ENCODE data around the gene KMT2B. TPM values are rescaled to one million over a fixed set of nuclear protein-coding genes. Genes with fewer than 3 reads are reported as not detected.
"Not testable (repeated sequence)": the region's sequence is repeated elsewhere in the genome, so short reads cannot be mapped to it uniquely, and the experiment has no call there.

Gene KMT2B
- polyA plus RNA-seq, 3 donors = 31.2 to 39.1 (median 37.6) TPM

GRCh38 chr19:35722897-35723296 lies 5.1 kb downstream of the KMT2B start:
- no peak for DNase-seq (ENCODE audit: extremely low read depth in 1 of 11, low read depth in 9 of 11, low spot score in 4 of 11)

- no peak for DNase-seq (ENCODE audit: extremely low read depth in 1 of 11, low read depth in 9 of 11, low spot score in 4 of 11)
Observed at GRCh38 chr19:35723671-35724070, 5.9 kb downstream of the KMT2B start.

- DNase-seq (ENCODE audit: extremely low read depth in 1 of 11, low read depth in 9 of 11, low spot score in 4 of 11) = not testable (repeated sequence)
Observed at GRCh38 chr19:35724132-35724531, 6.3 kb downstream of the KMT2B start.

GRCh38 chr19:35724560-35724959 lies 6.8 kb downstream of the KMT2B start:
- DNase-seq (ENCODE audit: extremely low read depth in 1 of 11, low read depth in 9 of 11, low spot score in 4 of 11) = no peak

- DNase-seq (ENCODE audit: extremely low read depth in 1 of 11, low read depth in 9 of 11, low spot score in 4 of 11) = no peak
Observed at GRCh38 chr19:35725216-35725861, 7.5 kb downstream of the KMT2B start.

- DNase-seq (ENCODE audit: extremely low read depth in 1 of 11, low read depth in 9 of 11, low spot score in 4 of 11) = no peak
Observed at GRCh38 chr19:35727053-35727955, 9.5 kb downstream of the KMT2B start.

GRCh38 chr19:35727956-35728706 lies 10.3 kb downstream of the KMT2B start:
- DNase-seq (ENCODE audit: extremely low read depth in 1 of 11, low read depth in 9 of 11, low spot score in 4 of 11) = no peak

GRCh38 chr19:35729021-35729420 lies 11.2 kb downstream of the KMT2B start:
- DNase-seq (ENCODE audit: extremely low read depth in 1 of 11, low read depth in 9 of 11, low spot score in 4 of 11) = no peak

GRCh38 chr19:35729763-35730162 lies 12.0 kb downstream of the KMT2B start:
- no peak for DNase-seq (ENCODE audit: extremely low read depth in 1 of 11, low read depth in 9 of 11, low spot score in 4 of 11)

- no peak for DNase-seq (ENCODE audit: extremely low read depth in 1 of 11, low read depth in 9 of 11, low spot score in 4 of 11)
Observed at GRCh38 chr19:35730326-35730725, 12.5 kb downstream of the KMT2B start.

- no peak for DNase-seq (ENCODE audit: extremely low read depth in 1 of 11, low read depth in 9 of 11, low spot score in 4 of 11)
Observed at GRCh38 chr19:35731353-35731752, 13.6 kb downstream of the KMT2B start.

GRCh38 chr19:35731779-35732405 lies 14.1 kb downstream of the KMT2B start:
- no peak for DNase-seq (ENCODE audit: extremely low read depth in 1 of 11, low read depth in 9 of 11, low spot score in 4 of 11)

GRCh38 chr19:35732540-35733179 lies 14.9 kb downstream of the KMT2B start:
- no peak for DNase-seq (ENCODE audit: extremely low read depth in 1 of 11, low read depth in 9 of 11, low spot score in 4 of 11)

GRCh38 chr19:35733180-35734125 lies 15.7 kb downstream of the KMT2B start:
- DNase-seq (ENCODE audit: extremely low read depth in 1 of 11, low read depth in 9 of 11, low spot score in 4 of 11) = no peak

- no peak for DNase-seq (ENCODE audit: extremely low read depth in 1 of 11, low read depth in 9 of 11, low spot score in 4 of 11)
Observed at GRCh38 chr19:35734273-35734672, 16.5 kb downstream of the KMT2B start.

- DNase-seq (ENCODE audit: extremely low read depth in 1 of 11, low read depth in 9 of 11, low spot score in 4 of 11) = no peak
Observed at GRCh38 chr19:35734889-35735288, 17.1 kb downstream of the KMT2B start.

- DNase-seq (ENCODE audit: extremely low read depth in 1 of 11, low read depth in 9 of 11, low spot score in 4 of 11) = no peak
Observed at GRCh38 chr19:35736913-35737886, 19.4 kb downstream of the KMT2B start.
